ENCODE measurements around the gene GLT8D1.

GLT8D1 gene

DNA sequence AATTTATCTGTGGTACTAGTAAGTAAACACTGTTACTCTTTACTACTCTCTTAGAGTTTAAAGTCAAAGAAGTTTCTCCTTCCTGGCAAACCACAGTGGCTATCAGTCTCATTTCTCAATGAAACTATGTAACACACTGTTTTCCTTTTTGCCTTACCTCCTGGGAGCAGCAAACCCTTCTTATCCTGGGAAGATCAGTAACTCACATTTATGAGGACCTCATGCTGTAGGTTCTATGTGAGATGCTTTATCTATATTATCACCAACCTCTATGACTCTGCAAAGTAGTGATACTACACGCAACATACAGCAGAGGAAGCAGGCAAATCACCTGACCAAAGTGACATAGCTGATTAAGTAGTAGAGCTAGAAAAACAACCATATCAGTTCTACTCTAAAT is 55.2 kb downstream of the GLT8D1 start:
- Histone ChIP-seq H3K4me3 (ENCODE audit: severe bottlenecking) (no peak overlapping the region), H3K36me3 (ENCODE audit: low read depth) (peaks cover 82% of the 10 kb centered on the region), H3K27ac (ENCODE audit: poor library complexity, severe bottlenecking) (peak overlapping the region; percentile 14), H3K9me3 (ENCODE audit: severe bottlenecking) (no peaks in the 10 kb centered on the region), H3K27me3 (ENCODE audit: insufficient read depth, poor library complexity, severe bottlenecking) (no peaks in the 10 kb centered on the region), H3K4me1 (ENCODE audit: insufficient read depth, poor library complexity, severe bottlenecking) (no peaks in the 10 kb centered on the region)
- TF ChIP-seq, protein P1, sequence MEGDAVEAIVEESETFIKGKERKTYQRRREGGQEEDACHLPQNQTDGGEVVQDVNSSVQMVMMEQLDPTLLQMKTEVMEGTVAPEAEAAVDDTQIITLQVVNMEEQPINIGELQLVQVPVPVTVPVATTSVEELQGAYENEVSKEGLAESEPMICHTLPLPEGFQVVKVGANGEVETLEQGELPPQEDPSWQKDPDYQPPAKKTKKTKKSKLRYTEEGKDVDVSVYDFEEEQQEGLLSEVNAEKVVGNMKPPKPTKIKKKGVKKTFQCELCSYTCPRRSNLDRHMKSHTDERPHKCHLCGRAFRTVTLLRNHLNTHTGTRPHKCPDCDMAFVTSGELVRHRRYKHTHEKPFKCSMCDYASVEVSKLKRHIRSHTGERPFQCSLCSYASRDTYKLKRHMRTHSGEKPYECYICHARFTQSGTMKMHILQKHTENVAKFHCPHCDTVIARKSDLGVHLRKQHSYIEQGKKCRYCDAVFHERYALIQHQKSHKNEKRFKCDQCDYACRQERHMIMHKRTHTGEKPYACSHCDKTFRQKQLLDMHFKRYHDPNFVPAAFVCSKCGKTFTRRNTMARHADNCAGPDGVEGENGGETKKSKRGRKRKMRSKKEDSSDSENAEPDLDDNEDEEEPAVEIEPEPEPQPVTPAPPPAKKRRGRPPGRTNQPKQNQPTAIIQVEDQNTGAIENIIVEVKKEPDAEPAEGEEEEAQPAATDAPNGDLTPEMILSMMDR (IDR thresholded peaks at IDR 0.05; ENCODE audit: poor library complexity, severe bottlenecking), result no peak
- ATAC-seq (ENCODE audit: low read depth), result no peak
- no peak for DNase-seq (ENCODE audit: low spot score)

DNA sequence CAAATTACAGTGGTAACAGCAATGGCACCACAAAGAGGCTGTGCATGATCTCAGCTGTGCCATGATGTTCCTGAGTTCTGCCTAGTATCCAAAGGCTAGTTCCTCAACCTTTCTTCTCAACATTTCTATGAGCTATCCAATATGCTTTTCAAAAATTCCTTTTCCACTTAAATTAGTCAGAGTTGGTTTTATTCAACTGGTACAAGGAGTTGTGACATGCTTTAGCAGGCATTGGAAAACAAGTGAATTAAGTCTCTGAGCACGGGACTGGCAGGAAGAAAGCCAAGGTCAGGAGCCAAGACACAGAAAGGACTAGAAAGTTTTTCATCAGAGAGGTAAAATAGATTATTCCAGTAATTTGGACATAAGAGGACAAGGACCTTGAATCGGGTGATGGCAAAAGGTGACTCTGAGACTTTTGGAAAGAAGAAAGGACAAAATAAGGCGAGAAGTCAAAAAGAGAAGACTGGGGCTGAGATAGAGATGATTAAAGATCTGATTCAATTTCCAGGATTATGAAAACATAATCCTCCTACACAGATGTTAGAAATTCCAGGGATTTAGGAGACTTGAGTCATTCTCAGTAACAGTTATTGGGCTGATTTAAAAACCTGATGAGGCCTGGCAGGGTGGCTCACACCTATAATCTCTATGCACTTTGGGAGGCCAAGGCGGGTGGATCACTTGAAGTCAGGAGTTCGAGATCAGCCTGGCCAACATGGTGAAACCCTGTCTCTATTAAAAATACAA is 56.0 kb downstream of the GLT8D1 start:
- TF ChIP-seq, protein P1 (IDR thresholded peaks at IDR 0.05; ENCODE audit: poor library complexity, severe bottlenecking), result no peak
- Histone ChIP-seq H3K4me3 (ENCODE audit: severe bottlenecking) (no peak overlapping the region), H3K4me1 (ENCODE audit: insufficient read depth, poor library complexity, severe bottlenecking) (no peaks in the 10 kb centered on the region), H3K27me3 (ENCODE audit: insufficient read depth, poor library complexity, severe bottlenecking) (no peaks in the 10 kb centered on the region), H3K9me3 (ENCODE audit: severe bottlenecking) (no peaks in the 10 kb centered on the region), H3K36me3 (ENCODE audit: low read depth) (peaks cover 84% of the 10 kb centered on the region), H3K27ac (ENCODE audit: poor library complexity, severe bottlenecking) (peak overlapping the region; percentile 14)
- peak; percentile 45; the same call in 1 of the 3 replicates for ATAC-seq (ENCODE audit: low read depth)
- no peak for DNase-seq (ENCODE audit: low spot score)

DNA sequence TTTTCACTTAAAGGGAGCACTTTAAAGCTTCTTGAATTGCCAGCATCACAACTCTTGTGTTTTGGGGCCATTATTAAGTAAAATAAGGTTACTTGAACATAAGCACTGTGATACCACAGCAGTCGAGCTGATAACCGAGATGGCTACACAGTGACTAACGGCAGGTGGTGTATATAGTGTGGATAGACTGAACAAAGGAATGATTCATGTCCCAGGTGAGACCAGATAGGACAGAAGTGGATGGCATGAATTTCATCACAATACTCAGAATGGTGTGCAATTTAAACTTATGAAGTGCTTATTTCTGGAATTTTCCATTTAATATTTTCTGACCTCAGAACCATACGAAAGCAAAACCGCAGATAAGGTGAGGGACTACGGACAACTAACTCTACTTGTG is 60.0 kb downstream of the GLT8D1 start:
- H3K4me1 ChIP-seq (ENCODE audit: insufficient read depth, poor library complexity, severe bottlenecking), result no peaks in the 10 kb centered on the region
- H3K4me3 ChIP-seq (ENCODE audit: severe bottlenecking), result no peak overlapping the region
- DNase-seq (ENCODE audit: low spot score), result no peak
- H3K27ac ChIP-seq (ENCODE audit: poor library complexity, severe bottlenecking), result no peak overlapping the region
- peaks cover 90% of the 10 kb centered on the region for H3K36me3 ChIP-seq (ENCODE audit: low read depth)
- TF ChIP-seq, protein P1 (IDR thresholded peaks at IDR 0.05; ENCODE audit: poor library complexity, severe bottlenecking), result no peak
- H3K27me3 ChIP-seq (ENCODE audit: insufficient read depth, poor library complexity, severe bottlenecking), result no peaks in the 10 kb centered on the region
- H3K9me3 ChIP-seq (ENCODE audit: severe bottlenecking), result no peaks in the 10 kb centered on the region
- ATAC-seq (ENCODE audit: low read depth), result peak; percentile 44; the same call in 1 of the 3 replicates

All from RWPE2 (cell line).